ENCODE results near the gene HLTF.

Gene HLTF

DNA sequence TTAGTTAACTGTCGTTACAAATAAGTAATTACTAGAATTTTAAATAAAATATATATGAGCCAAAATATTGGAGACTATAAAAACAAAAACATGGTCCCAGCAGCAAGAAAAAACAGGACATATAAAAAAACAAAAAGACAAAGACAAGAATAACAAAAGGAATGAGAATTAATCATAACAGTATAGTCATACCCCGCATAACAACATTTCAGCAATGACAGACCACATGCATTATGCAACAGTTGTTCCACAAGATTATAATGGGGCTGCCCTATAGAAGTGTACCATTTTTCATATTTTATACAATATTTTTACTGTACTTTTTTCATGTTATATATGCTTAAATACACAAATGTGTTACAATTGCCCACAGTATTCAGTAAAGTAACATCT is 5.6 kb downstream of the HLTF start:
- Histone ChIP-seq H3K4me1 (ENCODE audit: low read depth, poor library complexity, severe bottlenecking) (peaks cover 4% of the 10 kb centered on the region), H3K9ac (no peak overlapping the region), H3K27me3 (ENCODE audit: insufficient read depth, low read depth) (no peaks in the 10 kb centered on the region), H3K4me3 (IDR thresholded peaks at IDR 0.05; ENCODE audit: insufficient read depth, low read depth, low read length) (no peak overlapping the region), H3K36me3 (ENCODE audit: insufficient read depth) (no peaks in the 10 kb centered on the region; the same call in 1 of the 2 replicates), H4K20me1 (ENCODE audit: insufficient read depth) (no peaks in the 10 kb centered on the region), H3K79me2 (ENCODE audit: insufficient read depth, low read depth) (peaks cover 15% of the 10 kb centered on the region; the same call in 1 of the 2 replicates), H3K4me2 (no peak overlapping the region), H3K27ac (no peak overlapping the region), H2AFZ (ENCODE audit: low read depth) (no peak overlapping the region)
- TF ChIP-seq, protein P1, sequence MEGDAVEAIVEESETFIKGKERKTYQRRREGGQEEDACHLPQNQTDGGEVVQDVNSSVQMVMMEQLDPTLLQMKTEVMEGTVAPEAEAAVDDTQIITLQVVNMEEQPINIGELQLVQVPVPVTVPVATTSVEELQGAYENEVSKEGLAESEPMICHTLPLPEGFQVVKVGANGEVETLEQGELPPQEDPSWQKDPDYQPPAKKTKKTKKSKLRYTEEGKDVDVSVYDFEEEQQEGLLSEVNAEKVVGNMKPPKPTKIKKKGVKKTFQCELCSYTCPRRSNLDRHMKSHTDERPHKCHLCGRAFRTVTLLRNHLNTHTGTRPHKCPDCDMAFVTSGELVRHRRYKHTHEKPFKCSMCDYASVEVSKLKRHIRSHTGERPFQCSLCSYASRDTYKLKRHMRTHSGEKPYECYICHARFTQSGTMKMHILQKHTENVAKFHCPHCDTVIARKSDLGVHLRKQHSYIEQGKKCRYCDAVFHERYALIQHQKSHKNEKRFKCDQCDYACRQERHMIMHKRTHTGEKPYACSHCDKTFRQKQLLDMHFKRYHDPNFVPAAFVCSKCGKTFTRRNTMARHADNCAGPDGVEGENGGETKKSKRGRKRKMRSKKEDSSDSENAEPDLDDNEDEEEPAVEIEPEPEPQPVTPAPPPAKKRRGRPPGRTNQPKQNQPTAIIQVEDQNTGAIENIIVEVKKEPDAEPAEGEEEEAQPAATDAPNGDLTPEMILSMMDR (conservative IDR thresholded peaks at IDR 0.05; ENCODE audit: low read depth, low read length) = no peak

DNA sequence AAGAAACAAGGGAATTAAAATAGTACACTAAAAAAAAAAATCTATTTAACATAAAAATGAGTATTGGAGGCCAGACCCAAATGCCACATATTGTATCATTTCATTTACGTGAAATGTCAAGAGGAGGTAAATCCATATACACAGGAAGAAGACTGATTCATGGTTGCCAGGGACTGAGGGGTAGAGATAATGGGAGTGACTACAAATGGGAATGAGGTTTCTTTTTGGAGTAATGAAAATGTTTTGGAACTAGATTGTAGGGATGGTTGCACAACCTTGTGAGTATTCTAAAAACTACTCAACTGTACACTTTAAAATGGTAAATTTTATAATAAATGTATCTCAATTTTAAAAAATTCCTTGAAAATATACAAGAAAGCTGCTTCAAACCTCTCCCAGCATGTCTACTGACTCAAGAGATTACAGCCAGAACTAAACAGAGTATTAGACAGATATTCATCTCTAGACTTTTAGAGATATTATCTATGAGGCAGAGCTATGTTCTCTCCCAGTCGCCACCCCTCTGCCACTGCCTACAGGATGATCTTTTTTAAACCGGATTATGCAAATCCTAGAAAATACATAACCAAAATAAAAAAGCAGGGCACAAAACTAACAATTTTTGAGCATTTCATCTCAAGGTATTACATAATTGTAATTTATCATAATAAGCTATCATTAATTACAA is 6.2 kb downstream of the HLTF start:
- Histone ChIP-seq H3K79me2 (ENCODE audit: insufficient read depth, low read depth) (peaks cover 9% of the 10 kb centered on the region; the same call in 1 of the 2 replicates), H3K9ac (no peak overlapping the region), H3K4me3 (IDR thresholded peaks at IDR 0.05; ENCODE audit: insufficient read depth, low read depth, low read length) (no peak overlapping the region), H3K36me3 (ENCODE audit: insufficient read depth) (no peaks in the 10 kb centered on the region; the same call in 1 of the 2 replicates), H3K27me3 (ENCODE audit: insufficient read depth, low read depth) (no peaks in the 10 kb centered on the region), H2AFZ (ENCODE audit: low read depth) (no peak overlapping the region), H3K4me1 (ENCODE audit: low read depth, poor library complexity, severe bottlenecking) (peaks cover 3% of the 10 kb centered on the region), H3K27ac (no peak overlapping the region), H4K20me1 (ENCODE audit: insufficient read depth) (no peaks in the 10 kb centered on the region), H3K4me2 (no peak overlapping the region)
- TF ChIP-seq, protein P1 (conservative IDR thresholded peaks at IDR 0.05; ENCODE audit: low read depth, low read length) = no peak

DNA sequence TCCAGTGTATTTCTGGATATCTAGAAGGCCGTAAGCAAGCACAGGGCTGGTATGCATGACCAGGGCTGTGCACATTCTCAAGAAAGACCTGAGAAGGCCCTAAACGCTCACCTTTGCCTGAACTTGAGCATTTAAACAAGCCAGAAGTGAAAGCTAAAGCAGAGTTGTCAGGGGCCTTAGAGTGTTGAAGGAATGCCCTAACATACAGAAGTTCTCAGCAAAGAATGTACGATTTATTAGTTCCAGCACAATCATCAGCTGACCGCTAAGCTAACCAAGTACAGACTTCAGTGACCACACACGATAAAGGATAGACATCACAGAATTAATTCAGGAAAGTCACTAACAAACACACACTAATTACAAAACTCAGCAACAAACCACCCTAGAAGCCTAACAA is 8.7 kb downstream of the HLTF start:
- Histone ChIP-seq H3K27ac (no peak overlapping the region), H3K27me3 (ENCODE audit: insufficient read depth, low read depth) (no peaks in the 10 kb centered on the region), H3K4me2 (no peak overlapping the region), H4K20me1 (ENCODE audit: insufficient read depth) (no peaks in the 10 kb centered on the region), H3K4me3 (IDR thresholded peaks at IDR 0.05; ENCODE audit: insufficient read depth, low read depth, low read length) (no peak overlapping the region), H2AFZ (ENCODE audit: low read depth) (no peak overlapping the region), H3K4me1 (ENCODE audit: low read depth, poor library complexity, severe bottlenecking) (no peaks in the 10 kb centered on the region), H3K79me2 (ENCODE audit: insufficient read depth, low read depth) (no peaks in the 10 kb centered on the region; the same call in 1 of the 2 replicates), H3K36me3 (ENCODE audit: insufficient read depth) (no peaks in the 10 kb centered on the region), H3K9ac (no peak overlapping the region)
- TF ChIP-seq, protein P1 (conservative IDR thresholded peaks at IDR 0.05; ENCODE audit: low read depth, low read length) = no peak

DNA sequence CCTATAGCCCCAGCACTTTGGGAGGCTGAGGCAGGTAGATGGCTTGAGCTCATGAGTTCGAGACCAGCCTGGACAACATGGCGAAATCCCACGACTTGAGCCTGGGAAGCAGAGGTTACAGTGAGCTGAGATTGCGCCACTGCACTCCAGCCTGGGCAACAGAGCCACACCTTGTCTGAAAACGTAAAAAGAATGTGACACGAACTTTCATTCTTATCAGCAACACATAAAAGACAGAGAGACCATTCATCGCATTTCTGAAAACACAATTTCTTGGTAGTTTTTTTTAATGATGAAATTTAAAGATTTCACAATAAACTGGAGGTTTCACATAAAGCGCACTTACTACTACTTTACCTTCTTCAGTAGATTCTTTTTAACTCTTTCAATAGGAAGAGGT is 18.4 kb downstream of the HLTF start:
- H4K20me1 ChIP-seq (ENCODE audit: insufficient read depth) = no peaks in the 10 kb centered on the region
- H3K27me3 ChIP-seq (ENCODE audit: insufficient read depth, low read depth) = no peaks in the 10 kb centered on the region
- TF ChIP-seq, protein P1 (conservative IDR thresholded peaks at IDR 0.05; ENCODE audit: low read depth, low read length) = no peak
- H2AFZ ChIP-seq (ENCODE audit: low read depth) = no peak overlapping the region
- H3K79me2 ChIP-seq (ENCODE audit: insufficient read depth, low read depth) = no peaks in the 10 kb centered on the region
- H3K4me1 ChIP-seq (ENCODE audit: low read depth, poor library complexity, severe bottlenecking) = peaks cover 5% of the 10 kb centered on the region
- no peak overlapping the region for H3K27ac ChIP-seq
- H3K4me3 ChIP-seq (IDR thresholded peaks at IDR 0.05; ENCODE audit: insufficient read depth, low read depth, low read length) = no peak overlapping the region
- no peaks in the 10 kb centered on the region; the same call in 1 of the 2 replicates for H3K36me3 ChIP-seq (ENCODE audit: insufficient read depth)
- no peak overlapping the region for H3K4me2 ChIP-seq
- H3K9ac ChIP-seq = no peak overlapping the region
